ENCODE data around the gene NAGLU. TPM values are rescaled to one million over a fixed set of nuclear protein-coding genes. Genes with fewer than 3 reads are reported as not detected.
A peak's percentile ranks its signal among the peaks of the same experiment; 100 is the strongest.
"Not testable (repeated sequence)": the region's sequence is repeated elsewhere in the genome, so short reads cannot be mapped to it uniquely, and the experiment has no call there.

NAGLU gene
- total RNA-seq, 4 donors from 2014 or later: 16.4 to 30.1 (median 24.1) TPM

DNA sequence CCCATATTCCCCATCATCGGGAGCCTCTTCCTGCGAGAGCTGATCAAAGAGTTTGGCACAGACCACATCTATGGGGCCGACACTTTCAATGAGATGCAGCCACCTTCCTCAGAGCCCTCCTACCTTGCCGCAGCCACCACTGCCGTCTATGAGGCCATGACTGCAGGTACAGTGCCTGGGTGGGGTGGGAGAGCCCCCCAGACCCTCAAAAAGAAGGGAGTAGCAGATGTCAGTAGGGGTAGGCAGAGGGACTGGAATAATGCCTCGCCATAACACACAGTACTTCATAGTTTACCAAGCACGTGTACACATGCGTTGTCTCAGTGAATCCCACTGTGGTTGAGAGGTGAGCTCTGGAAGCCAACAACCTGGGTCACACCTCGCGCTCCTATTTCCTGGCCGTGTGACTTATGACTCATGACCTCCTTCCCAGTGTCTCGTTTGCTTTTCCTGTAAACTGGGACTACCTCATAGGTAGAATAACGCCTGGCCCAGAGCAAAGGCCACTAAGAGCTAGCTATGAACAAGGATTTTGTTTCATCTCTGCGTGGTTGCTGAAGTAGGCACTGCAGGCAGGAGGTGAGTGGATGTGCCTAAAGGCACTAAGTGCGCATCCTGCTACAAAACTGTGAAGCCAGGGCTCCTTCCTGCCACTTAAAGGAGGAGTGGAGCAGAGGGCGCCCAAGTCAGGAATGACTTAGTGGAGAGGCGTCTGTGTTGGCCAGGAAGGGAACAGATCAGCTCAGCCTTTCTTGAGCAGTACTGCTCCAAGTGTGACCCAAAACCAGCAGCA lies 5.2 kb downstream of the NAGLU start:
- H3K36me3 ChIP-seq: peaks cover 0 to 40% of the 10 kb centered on the region in 2 donors
- no peak for DNase-seq
- in situ Hi-C loops (cut with MboI; ENCODE audit: low sequenced_read_pairs in 4 of 4): no loop called here
- intact Hi-C loops (cut with DNase I; ENCODE audit: low total_unique reads): no loop called here
- peaks cover 0 to 27% of the 10 kb centered on the region in 2 donors for H3K4me1 ChIP-seq
- no peak overlapping the region for H3K27ac ChIP-seq
- TF ChIP-seq POLR2A (IDR thresholded peaks at IDR 0.05): no peak
- TF ChIP-seq, protein P1, sequence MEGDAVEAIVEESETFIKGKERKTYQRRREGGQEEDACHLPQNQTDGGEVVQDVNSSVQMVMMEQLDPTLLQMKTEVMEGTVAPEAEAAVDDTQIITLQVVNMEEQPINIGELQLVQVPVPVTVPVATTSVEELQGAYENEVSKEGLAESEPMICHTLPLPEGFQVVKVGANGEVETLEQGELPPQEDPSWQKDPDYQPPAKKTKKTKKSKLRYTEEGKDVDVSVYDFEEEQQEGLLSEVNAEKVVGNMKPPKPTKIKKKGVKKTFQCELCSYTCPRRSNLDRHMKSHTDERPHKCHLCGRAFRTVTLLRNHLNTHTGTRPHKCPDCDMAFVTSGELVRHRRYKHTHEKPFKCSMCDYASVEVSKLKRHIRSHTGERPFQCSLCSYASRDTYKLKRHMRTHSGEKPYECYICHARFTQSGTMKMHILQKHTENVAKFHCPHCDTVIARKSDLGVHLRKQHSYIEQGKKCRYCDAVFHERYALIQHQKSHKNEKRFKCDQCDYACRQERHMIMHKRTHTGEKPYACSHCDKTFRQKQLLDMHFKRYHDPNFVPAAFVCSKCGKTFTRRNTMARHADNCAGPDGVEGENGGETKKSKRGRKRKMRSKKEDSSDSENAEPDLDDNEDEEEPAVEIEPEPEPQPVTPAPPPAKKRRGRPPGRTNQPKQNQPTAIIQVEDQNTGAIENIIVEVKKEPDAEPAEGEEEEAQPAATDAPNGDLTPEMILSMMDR (IDR thresholded peaks at IDR 0.05 in 4 of 5, conservative IDR thresholded peaks at IDR 0.05 in 1 of 5): no peak
- H3K9me3 ChIP-seq: no peaks in the 10 kb centered on the region
- H3K27me3 ChIP-seq: no peaks in the 10 kb centered on the region
- no peak for ATAC-seq
- no peak overlapping the region for H3K4me3 ChIP-seq

DNA sequence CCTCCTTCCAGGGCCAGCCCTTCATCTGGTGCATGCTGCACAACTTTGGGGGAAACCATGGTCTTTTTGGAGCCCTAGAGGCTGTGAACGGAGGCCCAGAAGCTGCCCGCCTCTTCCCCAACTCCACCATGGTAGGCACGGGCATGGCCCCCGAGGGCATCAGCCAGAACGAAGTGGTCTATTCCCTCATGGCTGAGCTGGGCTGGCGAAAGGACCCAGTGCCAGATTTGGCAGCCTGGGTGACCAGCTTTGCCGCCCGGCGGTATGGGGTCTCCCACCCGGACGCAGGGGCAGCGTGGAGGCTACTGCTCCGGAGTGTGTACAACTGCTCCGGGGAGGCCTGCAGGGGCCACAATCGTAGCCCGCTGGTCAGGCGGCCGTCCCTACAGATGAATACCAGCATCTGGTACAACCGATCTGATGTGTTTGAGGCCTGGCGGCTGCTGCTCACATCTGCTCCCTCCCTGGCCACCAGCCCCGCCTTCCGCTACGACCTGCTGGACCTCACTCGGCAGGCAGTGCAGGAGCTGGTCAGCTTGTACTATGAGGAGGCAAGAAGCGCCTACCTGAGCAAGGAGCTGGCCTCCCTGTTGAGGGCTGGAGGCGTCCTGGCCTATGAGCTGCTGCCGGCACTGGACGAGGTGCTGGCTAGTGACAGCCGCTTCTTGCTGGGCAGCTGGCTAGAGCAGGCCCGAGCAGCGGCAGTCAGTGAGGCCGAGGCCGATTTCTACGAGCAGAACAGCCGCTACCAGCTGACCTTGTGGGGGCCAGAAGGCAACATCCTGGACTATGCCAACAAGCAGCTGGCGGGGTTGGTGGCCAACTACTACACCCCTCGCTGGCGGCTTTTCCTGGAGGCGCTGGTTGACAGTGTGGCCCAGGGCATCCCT lies 7.4 kb downstream of the NAGLU start:
- no peaks in the 10 kb centered on the region for H3K9me3 ChIP-seq
- intact Hi-C loops (cut with DNase I; ENCODE audit: low total_unique reads) (no loop called here), in situ Hi-C loops (cut with MboI; ENCODE audit: low sequenced_read_pairs in 4 of 4) (no loop called here)
- TF ChIP-seq POLR2A (IDR thresholded peaks at IDR 0.05): no peak
- TF ChIP-seq, protein P1 (IDR thresholded peaks at IDR 0.05 in 4 of 5, conservative IDR thresholded peaks at IDR 0.05 in 1 of 5): no peak
- DNase-seq: peak in 1 of 2 donors; percentile 53
- no peak overlapping the region for H3K4me3 ChIP-seq
- ATAC-seq: peak; percentile 45 to 55
- H3K4me1 ChIP-seq: peaks cover 0 to 19% of the 10 kb centered on the region in 2 donors
- H3K36me3 ChIP-seq: peaks cover 0 to 38% of the 10 kb centered on the region in 2 donors
- H3K27ac ChIP-seq: peak overlapping the region; percentile 55 to 82 (median 68)
- no peaks in the 10 kb centered on the region for H3K27me3 ChIP-seq

DNA sequence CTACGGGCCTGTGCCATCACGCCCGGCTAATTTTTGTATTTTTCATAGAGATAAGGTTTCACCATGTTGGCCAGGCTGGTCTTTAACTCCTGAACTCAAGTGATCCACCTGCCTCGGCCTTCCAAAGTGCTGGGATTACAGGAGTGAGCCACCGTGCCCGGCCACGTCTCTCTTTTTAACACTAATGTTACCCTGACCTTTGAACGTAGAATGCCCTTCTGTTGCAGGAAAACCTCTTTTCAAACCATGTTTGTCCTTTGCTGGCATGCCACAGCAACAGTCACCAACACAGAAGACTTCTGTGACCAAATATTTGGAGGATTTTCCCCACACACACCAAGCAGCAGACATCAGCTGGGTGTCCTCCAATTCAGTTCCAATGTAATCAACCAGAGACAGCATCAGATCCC lies 8.8 kb downstream of the NAGLU start:
- intact Hi-C loops (cut with DNase I; ENCODE audit: low total_unique reads): no loop called here
- Histone ChIP-seq H3K36me3 (peaks cover 0 to 24% of the 10 kb centered on the region in 2 donors), H3K4me3 (no peak overlapping the region), H3K9me3 (no peaks in the 10 kb centered on the region), H3K27ac (peak overlapping the region in 1 of 4 donors; percentile 82), H3K27me3 (no peaks in the 10 kb centered on the region), H3K4me1 (peaks cover 0 to 19% of the 10 kb centered on the region in 2 donors)
- DNase-seq (no peak), ATAC-seq (no peak)
- TF ChIP-seq, protein P1 (IDR thresholded peaks at IDR 0.05 in 4 of 5, conservative IDR thresholded peaks at IDR 0.05 in 1 of 5): no peak
- no peak for TF ChIP-seq POLR2A (IDR thresholded peaks at IDR 0.05)
- in situ Hi-C loops (cut with MboI; ENCODE audit: low sequenced_read_pairs in 4 of 4): no loop called here

DNA sequence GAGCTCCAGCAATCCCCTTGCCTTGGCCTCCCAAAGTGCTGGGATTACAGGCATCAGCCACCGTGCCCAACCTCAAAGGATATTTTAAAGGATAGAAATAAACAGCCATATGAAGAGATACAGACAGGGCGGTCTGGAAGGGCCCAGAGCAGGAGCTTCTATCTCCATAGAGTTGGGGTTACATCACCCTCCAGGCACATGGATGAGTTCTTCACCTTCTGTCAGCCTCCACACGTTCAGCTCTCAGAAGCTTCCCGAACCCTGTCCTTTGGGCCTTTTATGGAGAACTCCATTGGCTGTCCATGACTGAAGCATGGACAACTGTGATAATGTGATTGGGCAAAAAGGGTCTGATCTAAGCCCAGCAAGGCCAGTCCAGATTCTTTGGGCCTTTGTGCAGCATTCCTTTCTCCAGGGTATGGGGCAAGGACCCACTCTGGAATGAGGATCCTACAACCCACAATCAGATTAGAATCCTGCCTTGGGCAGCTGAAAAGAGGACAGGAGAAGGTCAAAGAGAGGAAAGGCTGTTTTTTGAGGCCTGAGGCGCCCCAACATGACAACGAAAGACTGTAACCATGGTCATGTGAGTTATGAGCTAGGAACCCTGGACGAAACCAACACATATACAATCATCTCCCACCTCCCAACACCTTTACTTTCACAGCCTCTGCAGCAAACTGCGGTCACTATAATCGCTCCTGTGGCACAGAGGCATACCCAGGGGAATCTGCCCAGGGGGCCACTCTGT lies 9.9 kb downstream of the NAGLU start:
- in situ Hi-C loops (cut with MboI; ENCODE audit: low sequenced_read_pairs in 4 of 4); ATAC-seq; intact Hi-C loops (cut with DNase I; ENCODE audit: low total_unique reads); DNase-seq; H3K27ac ChIP-seq; H3K9me3 ChIP-seq; H3K4me3 ChIP-seq; H3K27me3 ChIP-seq: not testable (repeated sequence)
- H3K36me3 ChIP-seq: peaks cover 0 to 22% of the 10 kb centered on the region in 2 donors
- peaks cover 0 to 19% of the 10 kb centered on the region in 2 donors for H3K4me1 ChIP-seq
